GM13977 (cell line): Measurements from ENCODE around the gene IL31.

Experiments
- DNase-seq: peaks from one replicate; pipeline ENCODE4 v3.0.0; 2012; ENCODE audit warnings: low spot score
- in situ Hi-C: fragments of 300-500 bp; cut with MboI; formaldehyde crosslinking; loops from one replicate; pipeline ENCODE4 v1.12.0; 2022; ENCODE audit warnings: low sequenced_read_pairs, low pct_unique_long_range_greater_than_20kb, mixed read lengths, inconsistent platforms; ENCODE audit not compliant: unreplicated experiment
- TF ChIP-seq, protein P1 (sequence below): IDR thresholded peaks from 2 replicates; pipeline ENCODE4 v1.5.1; 2012; ENCODE audit warnings: mild to moderate bottlenecking, control low read depth; ENCODE audit not compliant: insufficient read depth; ENCODE audit errors: extremely low read depth, missing control alignments

IL31 gene

DNA sequence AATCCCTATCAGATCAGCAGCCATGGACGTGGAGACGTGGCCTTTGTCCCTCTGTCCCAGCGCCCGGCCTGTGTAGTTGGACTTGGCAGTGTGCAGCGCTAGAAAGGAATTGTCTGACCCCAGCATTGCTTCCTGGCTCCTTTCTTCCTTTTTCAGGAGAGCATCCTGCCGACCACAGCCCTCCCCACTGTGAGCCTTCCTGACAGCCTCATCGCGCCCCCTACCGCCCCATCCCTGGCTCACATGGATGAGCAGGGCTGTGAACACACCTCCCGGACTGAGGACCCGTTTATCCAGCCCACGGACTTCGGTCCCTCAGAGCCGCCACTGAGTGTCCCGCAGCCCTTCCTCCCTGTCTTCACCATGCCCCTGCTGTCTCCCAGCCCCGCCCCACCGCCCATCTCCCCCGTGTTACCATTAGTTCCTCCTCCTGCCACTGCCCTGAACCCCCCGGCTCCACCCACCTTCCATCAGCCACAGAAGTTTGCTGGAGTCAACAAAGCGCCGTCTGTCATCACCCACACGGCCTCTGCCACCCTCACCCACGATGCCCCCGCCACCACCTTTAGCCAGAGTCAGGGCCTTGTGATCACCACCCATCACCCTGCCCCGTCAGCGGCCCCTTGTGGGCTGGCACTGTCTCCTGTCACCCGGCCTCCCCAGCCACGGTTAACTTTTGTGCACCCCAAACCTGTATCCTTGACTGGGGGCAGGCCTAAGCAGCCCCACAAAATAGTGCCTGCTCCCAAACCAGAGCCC lies 40.6 kb downstream of the IL31 start:
- DNase-seq = no peak
- TF ChIP-seq, protein P1, sequence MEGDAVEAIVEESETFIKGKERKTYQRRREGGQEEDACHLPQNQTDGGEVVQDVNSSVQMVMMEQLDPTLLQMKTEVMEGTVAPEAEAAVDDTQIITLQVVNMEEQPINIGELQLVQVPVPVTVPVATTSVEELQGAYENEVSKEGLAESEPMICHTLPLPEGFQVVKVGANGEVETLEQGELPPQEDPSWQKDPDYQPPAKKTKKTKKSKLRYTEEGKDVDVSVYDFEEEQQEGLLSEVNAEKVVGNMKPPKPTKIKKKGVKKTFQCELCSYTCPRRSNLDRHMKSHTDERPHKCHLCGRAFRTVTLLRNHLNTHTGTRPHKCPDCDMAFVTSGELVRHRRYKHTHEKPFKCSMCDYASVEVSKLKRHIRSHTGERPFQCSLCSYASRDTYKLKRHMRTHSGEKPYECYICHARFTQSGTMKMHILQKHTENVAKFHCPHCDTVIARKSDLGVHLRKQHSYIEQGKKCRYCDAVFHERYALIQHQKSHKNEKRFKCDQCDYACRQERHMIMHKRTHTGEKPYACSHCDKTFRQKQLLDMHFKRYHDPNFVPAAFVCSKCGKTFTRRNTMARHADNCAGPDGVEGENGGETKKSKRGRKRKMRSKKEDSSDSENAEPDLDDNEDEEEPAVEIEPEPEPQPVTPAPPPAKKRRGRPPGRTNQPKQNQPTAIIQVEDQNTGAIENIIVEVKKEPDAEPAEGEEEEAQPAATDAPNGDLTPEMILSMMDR = no peak
- in situ Hi-C loops = no loop called here

DNA sequence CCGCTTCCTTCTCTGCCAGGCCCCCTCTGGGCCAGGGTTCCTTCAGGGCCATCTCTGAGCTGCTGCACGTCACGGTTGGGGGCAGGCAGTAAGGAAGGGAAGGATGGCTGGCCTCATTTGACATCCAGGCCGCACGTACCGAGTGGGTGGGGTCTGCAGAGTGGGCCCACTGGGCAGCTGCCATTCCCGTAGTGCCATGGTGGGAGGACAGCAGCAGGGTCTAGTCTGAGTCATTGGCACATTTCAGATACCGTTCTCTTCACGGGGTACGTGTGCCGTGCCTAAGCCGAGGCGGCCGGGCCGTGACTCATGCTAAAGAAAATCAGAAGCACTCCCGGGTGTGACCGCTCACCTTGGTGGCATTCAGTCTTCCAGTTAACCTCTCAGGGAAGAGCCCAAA lies 43.9 kb downstream of the IL31 start:
- no peak for DNase-seq
- in situ Hi-C loops = no loop called here
- TF ChIP-seq, protein P1 = no peak

DNA sequence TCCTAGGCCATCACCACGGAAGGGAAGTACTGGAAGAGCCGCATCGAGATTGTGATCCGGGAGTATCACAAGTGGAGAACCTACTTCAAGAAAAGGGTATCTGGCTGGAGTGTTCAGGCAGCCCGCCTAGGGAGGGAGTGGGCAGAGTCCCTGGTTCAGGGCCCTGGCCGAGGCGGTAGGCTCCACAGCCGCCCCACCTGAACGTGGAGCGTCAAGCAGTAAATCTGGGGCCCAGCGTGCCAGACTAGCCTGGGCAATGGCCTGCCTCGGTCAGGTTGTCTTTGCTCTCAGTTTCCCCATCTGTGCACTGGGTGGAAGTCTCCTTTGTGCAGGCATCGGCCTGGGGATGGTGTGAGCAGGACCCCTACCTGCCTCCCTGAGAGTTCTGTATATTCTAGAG lies 44.9 kb downstream of the IL31 start:
- in situ Hi-C loops = no loop called here
- no peak for DNase-seq
- TF ChIP-seq, protein P1 = no peak

DNA sequence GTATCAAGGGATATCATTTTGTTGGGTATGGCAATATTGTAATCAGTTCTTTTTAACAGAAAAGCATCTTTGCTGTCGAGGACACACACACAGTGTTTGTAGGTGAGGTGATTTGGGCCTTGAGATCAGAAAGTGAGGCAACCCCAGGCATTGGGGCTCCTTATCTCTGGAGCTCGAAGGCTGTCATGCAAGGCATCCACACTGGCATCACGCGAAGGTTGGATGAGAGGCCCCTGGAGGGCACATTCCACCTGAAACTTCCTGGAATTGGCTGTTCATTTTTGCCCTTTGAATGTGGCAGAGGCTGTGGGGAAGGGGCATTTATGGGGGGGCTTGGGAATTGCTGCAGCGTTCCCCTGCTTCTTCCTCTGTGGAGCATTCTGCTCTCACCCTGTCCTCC lies 45.5 kb downstream of the IL31 start:
- in situ Hi-C loops = no loop called here
- TF ChIP-seq, protein P1 = no peak
- DNase-seq = no peak

DNA sequence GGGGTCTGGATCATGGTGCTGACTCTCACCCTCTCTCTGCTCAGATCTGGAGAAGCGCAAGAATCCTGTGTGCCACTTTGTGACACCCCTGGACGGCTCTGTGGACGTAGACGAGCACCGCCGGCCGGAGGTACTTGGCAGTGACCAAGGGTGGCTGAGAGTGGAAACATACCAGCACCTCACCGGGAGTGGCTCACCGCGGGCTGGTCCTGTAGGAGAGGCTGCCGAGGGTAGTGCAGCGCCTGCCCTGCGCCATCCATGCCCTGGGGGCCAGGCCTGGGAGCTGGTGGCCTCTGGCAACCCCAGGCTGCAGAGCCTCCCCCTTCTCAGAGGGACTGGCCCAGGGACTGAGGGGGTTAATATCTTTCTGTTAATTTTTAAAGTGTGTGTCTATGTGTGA lies 46.2 kb downstream of the IL31 start:
- DNase-seq = no peak
- TF ChIP-seq, protein P1 = no peak
- in situ Hi-C loops = no loop called here

DNA sequence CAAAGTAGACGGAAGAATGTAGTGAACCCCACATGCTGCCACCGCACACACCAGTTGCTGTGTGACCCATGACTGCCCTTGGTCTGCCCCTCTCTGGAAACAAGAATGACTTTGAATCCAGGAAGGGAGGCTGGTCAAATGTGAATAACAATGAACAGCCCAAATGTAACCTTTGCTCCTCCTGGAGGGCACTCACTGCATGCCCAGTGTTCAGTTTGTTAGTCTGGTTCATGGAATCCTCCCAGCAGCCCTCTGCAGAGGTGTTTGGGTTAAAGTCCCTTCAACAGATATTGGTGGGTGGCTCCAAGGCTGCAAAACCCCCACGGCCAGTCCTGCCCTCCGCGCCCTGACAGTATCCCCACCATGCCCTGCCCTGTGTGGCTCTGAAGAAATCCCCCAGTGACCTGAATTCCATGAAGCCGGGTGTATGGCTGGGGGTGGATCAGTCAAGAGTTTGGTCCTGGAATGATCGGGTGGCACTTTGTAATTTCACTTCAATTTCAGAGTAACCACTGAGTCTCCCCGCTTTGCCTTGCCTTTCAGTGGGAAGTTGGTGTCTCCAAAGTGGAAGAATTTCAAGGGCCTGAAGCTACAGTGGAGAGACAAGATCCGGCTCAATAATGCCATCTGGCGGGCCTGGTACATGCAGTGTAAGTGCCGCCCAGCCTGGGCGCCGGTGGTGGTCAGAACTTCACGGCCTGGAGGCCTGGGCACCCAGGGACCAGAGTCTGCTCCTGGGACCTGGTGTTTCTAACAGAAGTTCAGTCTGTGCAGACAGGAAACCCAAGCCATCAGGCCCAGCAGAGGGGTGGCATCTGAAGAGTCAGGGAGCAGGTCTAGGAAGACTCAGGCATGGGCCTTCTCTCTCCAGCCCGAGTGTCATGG lies 47.1 kb downstream of the IL31 start:
- TF ChIP-seq, protein P1 = no peak
- in situ Hi-C loops = no loop called here
- DNase-seq = no peak
